ENCODE measurements around the gene PAM16.
A peak's percentile ranks its signal among the peaks of the same experiment; 100 is the strongest.
"Not testable (repeated sequence)": the region's sequence is repeated elsewhere in the genome, so short reads cannot be mapped to it uniquely, and the experiment has no call there.

The PAM16 gene

DNA sequence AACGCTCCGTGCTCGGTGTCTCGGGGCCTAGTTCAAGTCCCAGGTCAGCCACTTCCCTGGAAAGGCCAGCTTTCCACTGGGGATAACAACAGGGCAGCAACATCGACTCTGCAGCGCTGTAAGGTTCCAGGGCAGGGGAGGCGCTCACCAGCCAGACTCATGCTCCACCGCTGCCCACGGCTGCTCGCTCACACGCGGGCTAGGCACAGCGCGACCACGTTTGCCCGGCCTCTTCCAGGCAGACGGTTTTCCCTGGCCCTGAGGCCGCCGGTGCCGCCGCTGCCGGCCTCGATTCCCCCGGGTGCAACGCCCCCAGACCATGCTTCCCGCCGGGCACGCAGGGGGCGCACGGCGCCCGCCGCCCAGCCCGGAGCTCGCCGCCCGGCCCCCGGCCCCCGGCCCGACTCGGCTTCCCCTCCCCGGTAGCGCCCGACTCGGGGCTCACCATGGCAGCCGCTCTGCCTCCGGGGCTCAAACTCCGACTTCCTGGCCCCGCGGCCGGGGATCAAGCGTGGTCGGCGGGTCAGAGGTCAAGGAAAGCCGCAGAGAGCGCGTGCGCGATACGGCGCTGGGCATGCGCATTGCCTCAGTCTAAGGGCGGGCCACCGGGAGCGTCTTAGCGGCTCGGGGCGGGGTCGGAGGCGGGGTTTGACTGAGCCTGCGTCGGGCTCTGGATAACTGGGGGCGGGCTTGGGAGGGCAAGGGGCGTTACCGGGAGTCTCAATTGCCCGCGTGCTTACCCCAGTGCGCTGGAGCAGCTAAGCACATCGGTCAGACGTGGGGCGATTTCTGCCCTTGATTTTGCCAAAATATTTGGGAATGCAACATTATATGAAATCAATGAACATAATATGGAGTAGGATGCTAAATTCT, at the start of gene PAM16:
TSS of gene PAM16 (minus strand) at position 535 of the 873 bp plus-strand sequence. CDS start at position 448, 87 bp downstream.
- DNase-seq (ENCODE audit: low read depth), result peak; percentile 94

DNA sequence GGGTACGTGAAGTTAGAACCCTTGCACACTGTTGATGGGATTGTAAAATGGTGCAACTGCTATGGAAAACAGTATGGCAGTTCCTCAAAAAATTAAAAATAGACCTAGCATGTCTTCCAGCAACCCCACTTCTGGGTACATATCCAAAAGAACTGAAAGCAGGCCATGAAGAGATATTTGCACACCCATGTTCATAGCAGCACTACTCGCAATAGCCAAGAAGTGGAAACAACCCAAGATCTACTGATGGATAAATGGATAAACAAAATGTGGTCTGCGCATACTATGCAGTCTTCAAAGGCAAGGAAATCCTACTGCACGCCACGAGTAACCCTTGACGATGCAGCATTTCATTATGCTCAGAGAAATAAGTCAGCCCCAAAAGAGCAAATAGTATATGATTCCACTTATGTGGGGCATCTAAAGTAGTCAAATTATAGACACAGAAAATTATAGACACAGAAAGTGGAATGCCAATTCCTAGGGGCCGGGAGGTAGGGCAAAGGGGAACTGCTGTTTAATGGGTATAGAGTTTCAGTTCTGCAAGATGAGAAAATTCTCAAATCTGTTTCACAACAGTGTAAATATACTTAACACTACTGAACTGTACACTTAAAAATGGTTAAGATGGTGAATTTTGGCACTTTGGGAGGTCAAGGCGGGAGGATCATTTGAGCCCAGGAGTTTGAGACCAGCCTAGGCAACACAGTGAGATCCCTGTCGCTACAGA, 48.0 kb upstream of the PAM16 start:
- DNase-seq (ENCODE audit: low read depth), result no peak

DNA sequence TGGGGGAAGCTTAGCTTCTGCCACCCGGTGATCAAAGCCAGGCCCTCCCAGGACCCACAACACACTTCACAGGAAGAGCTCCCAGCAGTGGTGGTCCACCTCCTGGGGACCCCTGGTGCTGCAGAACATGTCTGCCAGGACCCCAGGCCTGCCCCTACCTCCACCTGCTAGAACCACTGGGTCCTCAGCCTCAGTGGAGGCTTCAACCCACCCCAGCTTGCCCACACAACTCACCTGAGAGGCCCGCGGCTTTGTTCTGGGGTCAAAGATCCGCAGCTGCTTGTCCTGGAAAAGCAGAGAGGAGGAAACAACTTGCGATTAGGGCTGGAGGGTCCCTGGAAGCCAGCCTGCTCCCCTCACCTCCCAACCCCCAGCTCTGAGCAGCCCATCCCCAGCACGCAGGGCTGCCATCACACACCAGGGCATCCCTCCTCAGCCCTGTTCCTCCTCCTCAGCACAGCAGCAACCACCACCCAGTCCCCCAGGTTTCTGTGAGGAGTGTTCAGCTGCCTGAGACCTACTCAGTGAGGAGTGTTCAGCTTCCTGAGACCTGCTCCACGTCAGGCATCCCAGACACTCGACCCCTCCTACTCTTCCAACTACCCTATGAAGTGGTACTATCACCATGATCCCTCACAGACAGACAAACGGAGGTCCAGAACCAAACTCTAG, 44.1 kb upstream of the PAM16 start:
- DNase-seq (ENCODE audit: low read depth), result no peak

DNA sequence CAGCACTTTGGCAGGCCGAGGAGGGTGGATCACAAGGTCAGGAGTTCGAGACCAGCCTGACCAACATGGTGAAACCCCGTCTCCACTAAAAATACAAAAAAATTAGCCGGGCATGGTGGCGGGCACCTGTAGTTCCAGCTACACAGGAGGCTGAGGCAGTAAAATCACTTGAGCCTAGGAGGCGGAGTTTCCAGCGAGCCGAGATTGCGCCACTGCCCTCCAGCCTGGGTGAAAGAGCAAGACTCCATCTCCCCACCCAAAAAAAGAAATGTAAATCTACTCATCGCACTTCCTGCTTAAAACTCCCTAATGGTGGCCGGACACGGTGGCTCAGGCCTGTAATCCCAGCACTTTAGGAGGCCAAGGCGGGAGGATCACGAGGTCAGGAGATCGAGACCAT, 42.7 kb upstream of the PAM16 start:
- not testable (repeated sequence) for DNase-seq (ENCODE audit: low read depth)

DNA sequence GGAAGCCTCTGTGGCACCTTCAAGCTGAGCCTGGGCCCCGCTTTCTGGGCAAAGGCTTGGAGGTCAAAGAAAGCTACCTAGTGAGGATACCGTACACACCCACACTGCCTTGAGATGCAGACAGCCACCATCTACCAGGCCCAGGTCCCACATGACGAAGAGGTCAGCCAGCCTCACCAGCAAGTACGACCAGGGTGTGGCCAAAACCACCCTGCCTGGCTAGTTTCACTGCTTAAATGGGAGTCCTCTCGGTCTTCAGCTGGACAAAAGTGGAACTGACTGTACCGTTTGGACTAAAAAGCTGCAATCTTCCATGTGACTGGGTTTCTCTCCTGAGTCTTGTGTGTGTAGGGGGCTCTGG, 42.1 kb upstream of the PAM16 start:
- DNase-seq (ENCODE audit: low read depth), result no peak

DNA sequence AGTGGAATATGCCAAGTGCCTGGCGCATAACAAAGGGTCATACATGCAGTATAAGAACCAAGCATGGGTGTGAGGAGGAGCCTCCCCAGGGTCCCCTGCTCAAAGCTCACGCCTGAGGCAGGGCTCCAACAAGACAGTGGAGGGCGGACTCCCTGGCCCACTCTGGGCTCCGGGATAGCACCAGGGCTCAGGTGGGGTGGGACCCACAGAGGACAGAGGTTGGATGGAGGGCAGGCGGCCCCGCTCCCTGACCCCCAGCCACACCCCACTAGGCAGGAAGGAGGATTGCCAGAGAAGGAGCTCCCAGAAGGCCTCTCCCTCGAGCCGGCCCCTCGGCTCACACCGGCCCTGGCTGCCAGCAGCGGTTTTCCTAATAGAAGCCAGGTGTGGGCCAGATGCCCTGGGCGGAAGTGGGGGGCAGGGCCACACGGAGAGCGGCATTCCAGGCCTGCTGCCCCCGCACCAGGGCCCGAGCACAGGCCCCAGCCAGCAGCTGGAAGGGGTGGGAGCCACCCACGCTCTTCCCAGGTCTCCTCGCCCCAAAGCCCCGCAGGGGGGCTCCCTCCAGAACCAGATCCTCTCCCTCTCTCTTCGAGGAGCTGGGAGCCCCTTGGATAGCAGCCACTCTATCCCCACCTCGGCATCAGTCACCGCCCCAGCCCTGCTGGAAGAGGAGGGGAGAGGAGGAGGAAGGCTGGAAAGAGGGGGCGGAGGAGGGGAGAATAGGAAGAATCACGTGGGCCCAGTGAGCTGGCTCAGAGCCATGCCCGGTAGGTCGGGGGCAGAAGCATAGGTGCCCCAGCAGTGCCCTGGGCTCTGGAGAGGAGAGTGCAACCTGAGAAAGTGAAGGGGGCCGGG, 41.5 kb upstream of the PAM16 start:
- no peak for DNase-seq (ENCODE audit: low read depth)

DNA sequence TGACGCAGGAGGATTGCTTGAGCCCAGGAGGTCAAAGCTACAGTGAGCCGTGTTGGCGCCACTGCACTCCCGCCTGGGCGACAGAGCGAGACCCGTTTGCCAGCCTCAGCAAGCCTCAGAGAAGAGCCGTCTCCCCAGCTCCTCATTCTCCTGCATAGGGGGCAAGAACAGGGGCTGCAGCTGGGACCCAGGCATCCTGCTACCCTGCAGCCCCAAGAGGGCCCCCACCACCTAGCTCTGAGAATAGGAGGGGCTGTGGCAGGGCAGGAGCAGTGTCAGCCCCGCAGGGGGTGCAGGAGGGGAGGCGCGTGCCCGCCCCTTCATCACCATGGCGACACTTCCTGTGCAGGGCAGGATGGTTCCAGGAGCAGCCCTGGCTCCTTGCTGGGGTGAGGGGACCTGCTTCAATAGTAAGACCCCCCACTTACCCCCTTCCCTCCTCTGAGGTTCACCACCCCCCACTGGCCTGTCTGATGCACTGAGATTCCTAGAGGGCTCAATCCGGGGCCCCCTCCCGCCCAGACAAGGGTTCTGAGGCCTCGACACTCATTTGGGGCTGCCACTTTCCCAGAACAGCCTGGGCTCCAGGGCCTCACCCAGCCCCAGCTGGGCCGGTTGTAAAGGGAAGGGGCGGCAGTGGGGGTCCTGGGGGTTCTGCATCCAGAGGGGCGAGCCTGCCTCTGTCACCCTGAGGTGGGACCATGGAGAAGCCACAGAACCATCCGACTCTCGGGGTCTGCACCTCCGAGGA, 40.7 kb upstream of the PAM16 start:
- DNase-seq (ENCODE audit: low read depth), result no peak

DNA sequence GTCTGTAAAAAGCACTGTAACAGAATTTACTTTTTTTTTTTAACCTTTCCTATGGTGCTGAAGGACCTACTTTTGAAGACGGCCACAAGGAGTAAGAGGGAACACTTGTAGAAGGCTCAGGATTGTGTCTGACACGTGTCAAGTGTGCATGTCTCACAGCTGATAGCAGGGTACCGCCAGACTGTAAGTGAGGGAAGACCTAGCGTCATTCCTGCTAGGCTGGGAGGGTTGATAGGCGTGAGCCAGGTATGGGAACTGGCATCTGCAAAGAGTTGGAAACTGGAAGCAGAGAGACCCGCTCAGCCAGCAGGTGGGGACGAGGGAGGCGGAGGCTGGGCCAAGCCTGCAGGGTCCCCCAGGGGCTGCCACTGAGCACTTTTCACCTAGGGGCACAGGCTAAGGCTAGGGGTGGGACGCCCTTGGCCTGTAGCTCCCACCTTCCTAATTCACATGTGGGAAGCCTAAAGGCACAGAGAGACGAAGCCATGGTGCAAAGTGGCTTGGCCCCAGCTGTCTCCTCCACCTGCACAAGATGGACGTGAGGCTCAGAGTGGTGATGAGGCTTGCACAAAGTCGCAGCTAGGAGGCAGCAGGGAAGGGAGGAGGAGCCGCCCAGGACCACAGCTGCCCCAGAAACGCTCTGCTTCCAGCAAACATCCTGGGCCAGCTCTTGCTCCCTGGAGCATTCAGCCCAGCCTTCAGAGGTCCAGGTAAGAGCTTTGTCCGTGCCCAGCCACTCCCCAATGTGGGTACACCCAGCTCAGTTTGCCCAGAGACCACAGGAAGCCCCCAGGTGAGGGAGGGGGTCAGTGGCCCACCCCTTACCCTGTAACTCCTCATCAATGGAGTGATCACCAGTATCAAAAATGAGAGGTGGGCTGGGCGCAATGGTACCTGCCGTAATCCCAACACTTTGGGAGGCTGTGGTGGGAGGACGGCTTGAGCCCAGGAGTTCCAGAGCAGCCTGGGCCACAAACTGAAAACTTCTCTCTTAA, 39.4 kb upstream of the PAM16 start:
- DNase-seq (ENCODE audit: low read depth), result no peak

DNA sequence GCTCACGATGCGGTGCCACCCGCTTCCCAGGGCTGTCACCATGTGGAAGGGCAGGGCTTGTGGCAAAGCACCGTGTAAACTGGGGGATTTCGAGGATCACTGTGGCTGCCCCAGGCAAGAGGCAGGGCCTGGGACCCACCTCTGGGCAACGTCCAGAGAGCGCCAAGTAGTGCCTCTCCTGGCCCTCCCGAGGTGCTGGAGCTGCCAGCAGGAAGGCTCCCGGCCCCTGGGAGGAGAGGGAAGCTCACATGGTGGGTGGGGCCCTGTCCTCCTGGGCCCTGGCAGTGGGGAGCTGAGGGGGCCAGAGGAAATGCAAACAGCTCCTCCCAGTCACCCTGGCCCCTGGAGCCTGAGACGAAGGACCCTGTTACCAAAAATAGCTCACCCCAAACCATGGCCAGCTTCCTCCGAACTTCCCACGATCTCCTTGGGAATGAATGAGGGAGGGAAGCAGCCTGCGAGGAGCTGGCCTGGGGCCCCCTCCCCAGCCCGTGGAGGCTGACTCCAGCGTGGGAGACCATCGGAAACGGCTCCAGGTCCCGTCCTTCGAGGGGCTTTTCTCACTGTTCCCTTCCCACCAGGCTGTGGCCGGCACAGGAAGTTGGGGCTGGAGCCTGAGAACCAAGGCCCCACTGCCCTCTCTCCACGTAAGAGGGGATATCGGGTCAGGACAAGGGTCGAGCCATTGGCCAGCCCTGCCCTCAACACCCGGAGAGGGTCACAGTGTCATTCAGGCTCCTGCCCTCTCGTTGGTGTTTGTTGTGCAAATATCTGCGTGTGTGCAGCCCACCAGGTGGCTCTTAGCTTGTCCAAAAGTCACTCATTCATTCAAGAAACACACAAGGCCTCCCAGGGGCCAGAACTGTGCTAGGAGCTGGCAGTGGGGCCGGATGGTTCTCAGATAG, 38.2 kb upstream of the PAM16 start:
- no peak for DNase-seq (ENCODE audit: low read depth)

DNA sequence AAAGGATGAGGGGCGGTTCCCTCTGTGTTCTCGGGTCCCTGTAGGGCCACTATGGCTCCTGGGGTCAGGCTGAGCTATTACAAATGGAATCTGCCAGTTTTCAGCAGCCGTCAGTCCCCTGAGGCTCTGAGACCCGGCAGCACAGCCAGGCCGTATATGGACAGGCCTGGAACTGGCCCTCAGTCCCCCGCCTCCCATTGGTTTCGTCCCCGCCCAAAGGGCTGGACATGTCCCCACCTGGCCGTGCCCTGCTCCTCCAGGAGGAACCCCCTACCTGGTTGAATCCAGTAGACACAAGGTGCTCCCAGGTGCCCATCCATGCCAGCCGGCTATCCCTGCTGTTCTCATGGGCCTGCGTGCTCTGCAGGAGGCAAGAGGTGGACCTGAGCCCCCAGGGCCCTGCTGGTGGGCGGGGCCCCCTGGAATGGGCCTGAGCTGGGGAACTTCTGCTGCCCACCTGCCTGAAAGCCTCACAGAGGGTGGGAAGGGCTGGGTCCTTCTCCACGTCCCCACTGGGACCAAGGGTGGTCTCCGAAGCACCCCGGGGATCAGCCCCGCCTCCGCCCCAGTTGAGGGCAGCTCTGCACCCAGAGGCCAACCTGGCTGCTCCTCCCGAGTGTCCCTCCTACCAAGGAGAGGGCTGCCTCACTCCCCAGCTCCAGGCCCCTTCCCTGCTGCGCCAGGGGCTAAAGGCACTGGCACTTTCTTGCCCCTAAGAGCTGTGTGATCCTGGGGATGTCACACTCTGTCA, 37.3 kb upstream of the PAM16 start:
- DNase-seq (ENCODE audit: low read depth), result no peak

DNA sequence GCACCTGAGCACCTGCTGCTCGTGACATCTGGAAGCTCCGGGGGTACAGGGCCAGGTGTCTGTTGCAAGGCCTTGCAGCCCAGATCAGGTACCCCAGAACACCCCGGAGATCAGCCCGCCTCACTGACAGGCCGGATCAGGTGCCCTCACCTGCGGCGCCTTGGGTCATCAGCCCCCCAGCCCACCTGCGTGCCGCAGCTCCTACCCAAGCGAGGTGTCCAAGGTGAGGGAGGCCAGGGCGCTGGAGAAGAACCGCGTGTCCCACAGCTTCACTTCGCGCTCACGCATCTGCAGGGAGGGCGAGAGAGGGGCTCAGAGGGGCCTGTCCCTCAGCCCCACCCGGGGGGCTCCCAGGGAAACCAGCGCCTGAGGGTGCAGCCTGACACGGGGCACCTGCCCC, 36.7 kb upstream of the PAM16 start:
- DNase-seq (ENCODE audit: low read depth), result no peak

DNA sequence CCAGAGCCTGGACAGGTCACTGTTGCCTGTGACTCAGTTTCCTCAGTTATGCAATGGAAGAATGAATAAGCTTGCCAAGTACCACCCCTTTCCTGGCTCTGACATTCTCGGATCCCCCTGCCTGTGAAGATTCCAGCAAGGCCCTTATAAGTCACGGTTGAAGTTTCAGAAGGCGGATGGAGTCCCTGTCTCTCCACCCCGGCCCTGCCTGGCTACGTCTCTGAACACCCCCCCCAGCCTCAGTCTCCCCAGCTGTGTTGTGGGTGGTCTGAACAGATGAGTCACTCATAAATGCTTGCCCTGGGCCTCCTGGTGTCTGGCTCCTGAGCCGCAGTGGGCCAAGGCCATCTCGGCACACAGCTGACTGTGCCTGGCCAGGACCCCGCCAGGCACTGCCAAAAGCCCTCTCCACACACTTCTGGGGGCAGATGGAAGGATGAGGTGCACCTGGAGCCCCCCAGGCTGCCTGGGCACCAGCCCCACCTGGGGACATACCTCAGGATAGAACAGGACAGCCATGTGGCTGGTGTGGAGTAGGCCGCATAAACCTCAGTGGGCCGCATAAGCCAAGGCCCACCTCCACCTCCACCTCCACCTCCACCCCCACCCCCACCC, 35.9 kb upstream of the PAM16 start:
- no peak for DNase-seq (ENCODE audit: low read depth)

DNA sequence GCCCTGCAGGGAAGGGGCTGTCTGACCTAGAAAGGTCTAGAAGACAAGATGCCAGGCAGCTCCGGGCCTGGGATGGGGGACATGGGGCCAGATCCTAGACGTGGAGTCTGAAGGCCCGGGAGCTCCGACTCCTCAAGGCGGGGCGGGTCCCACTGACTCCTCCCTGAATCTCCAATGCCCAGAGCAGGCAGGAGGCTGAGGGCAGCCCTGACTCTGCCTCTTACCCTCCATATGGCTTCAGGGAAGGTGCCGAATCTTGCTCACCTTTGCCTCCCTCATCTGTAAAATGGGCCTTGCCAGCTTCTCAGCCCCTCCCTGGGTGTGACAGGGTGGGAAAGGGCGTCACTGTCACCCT, 35.3 kb upstream of the PAM16 start:
- DNase-seq (ENCODE audit: low read depth), result no peak

DNA sequence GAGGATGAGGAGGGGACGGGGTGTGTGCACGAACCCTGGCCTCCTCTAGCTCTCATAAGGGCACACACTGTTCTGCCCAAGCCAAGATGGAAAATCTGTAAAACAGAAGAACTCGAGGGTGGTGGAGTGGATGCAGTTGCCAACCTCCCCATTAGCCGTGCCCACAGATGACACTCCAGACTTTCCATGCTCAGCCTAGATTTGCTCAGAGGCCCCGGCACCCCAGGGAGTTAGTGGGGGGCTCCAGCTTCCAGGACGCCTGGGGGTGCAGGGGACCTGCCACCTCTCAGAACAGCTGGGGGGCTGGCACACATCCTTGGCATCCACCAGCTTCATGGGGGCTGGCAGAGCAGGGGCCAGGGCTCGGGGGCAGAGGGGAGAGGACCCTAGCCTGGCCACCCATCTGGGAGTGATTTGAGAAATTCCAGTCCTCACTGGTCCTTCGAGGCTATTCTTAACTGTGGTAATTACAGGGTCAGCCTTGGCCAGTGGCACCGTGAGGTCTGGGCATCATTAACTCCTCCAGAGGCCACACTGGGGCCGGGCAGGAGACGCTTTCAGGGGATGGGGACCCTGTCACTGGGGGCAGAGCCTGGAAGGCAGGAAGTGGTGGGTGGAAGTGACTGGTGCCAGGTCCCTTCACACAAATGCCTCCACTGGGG, 34.8 kb upstream of the PAM16 start:
- no peak for DNase-seq (ENCODE audit: low read depth)

DNA sequence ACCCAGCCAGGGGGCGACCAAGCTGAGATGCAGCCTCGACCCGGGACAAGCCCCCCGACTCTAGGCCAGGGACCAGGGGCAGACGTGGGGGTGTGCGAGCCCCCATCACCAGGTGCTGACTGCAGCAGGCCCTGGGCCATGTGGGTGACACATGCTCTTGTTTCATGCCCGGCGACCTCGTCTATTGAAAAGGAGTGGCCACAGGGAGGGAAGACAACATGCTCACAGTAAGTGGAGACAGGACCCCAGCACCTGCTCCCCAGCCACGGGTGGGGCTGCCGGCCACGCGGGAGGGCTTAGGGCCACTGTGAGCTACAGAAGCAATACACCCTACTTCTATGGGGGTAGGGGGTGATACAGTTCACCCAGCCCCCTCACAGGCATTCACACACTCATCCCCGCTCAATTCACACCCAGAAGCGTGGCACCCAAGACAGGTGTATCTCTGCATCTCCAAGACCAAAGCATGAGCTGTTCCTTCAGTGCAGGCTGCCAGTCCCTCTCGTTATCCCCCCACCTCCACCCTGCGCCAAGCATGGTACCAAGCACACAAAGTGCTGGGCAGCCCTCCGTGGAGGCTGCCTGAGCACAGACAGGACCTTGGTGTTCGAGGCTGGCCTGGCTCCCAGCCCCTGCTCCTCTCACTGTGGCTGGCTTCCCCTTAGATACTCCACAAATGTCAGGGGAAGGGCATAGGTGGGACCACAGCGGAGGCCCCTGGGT, 34.1 kb upstream of the PAM16 start:
- no peak for DNase-seq (ENCODE audit: low read depth)

DNA sequence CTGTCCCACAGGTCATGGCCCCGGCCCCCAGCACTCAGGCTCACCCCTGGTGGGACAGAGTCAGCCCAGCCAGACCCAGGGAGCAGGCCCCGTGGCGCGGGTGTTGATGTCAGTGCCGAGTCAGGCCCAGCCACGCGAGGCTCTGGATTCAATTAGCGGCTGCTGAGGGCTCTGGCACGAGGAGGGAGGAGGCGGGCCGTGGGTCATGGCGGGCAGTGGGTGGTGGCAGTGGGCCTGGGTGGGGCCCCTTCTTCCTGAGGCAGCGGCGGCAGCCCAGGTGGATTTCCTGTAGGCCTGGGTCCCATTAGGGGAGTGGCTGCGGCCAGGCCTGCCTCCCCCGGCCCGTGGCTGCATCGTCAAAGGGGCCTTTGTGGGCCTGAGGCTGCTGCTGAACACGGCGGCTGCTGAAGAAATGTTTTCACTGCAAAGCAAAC, 33.4 kb upstream of the PAM16 start:
- no peak for DNase-seq (ENCODE audit: low read depth)

Measured in T-helper 22 cell (primary cell).